ENCODE results near the gene DAPK2. TPM values are rescaled to one million over a fixed set of nuclear protein-coding genes. Genes with fewer than 3 reads are reported as not detected.

DAPK2 gene
- total RNA-seq, 1 donor from 2014 or later, result 2.6 TPM

DNA sequence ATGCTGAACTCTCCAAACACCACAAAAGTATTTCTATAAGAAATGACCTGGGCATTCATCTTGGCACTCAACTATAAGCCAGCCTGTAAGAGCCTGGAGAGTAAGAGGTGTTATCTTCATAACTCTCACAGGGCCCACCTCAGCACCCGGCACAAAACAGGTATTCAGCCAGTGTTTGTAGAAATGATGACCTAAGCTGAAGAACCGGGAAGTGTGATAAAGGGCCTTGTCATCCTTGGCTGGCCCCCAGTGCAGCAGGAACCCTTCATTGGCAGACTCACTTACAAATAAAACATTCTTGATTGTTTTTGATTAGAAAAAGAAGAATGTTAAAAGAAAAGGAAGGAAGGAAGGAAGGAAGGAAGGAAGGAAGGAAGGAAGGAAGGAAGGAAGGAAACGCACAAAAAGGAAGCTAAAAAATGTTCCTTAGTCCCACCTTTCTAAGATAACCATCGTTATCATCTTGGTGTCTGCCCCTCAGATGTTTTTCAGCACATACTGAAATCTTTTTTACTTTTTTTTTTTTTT, 52.1 kb downstream of the DAPK2 start:
- Mint-ChIP-seq H3K27ac (ENCODE audit: unreplicated experiment) (no peak overlapping the region), H3K4me3 (ENCODE audit: unreplicated experiment) (no peak overlapping the region), H3K36me3 (ENCODE audit: unreplicated experiment) (no peaks in the 10 kb centered on the region), H3K4me1 (ENCODE audit: low read depth, unreplicated experiment) (peaks cover 4% of the 10 kb centered on the region), H3K9me3 (ENCODE audit: unreplicated experiment) (peaks cover 2% of the 10 kb centered on the region), H3K27me3 (ENCODE audit: unreplicated experiment) (peaks cover 4% of the 10 kb centered on the region)
- TF ChIP-seq, protein P1, sequence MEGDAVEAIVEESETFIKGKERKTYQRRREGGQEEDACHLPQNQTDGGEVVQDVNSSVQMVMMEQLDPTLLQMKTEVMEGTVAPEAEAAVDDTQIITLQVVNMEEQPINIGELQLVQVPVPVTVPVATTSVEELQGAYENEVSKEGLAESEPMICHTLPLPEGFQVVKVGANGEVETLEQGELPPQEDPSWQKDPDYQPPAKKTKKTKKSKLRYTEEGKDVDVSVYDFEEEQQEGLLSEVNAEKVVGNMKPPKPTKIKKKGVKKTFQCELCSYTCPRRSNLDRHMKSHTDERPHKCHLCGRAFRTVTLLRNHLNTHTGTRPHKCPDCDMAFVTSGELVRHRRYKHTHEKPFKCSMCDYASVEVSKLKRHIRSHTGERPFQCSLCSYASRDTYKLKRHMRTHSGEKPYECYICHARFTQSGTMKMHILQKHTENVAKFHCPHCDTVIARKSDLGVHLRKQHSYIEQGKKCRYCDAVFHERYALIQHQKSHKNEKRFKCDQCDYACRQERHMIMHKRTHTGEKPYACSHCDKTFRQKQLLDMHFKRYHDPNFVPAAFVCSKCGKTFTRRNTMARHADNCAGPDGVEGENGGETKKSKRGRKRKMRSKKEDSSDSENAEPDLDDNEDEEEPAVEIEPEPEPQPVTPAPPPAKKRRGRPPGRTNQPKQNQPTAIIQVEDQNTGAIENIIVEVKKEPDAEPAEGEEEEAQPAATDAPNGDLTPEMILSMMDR (IDR thresholded peaks at IDR 0.05; ENCODE audit: partially characterized antibody, unreplicated experiment), result no peak
- no peak for DNase-seq

DNA sequence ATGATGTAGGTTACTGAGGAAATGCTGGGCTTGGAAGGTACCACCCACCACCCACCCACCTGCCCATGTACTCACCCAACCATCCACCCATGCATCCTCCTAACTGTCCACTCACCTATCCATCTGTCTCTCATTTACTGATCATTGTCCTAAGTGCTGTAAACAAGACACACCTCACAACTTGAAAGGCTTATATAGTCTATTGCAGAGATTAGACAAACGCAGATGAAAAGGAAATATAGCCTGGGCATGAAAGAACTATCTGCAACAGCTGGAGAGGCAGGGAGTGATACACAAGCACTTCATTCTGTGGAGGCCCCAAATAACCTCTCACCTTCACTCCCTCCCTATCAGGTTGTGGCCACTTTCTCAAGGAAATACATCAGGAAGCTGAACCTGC, 54.0 kb downstream of the DAPK2 start:
- Mint-ChIP-seq H3K9me3 (ENCODE audit: unreplicated experiment) (no peaks in the 10 kb centered on the region), H3K4me3 (ENCODE audit: unreplicated experiment) (no peak overlapping the region), H3K27me3 (ENCODE audit: unreplicated experiment) (no peaks in the 10 kb centered on the region), H3K4me1 (ENCODE audit: low read depth, unreplicated experiment) (peaks cover 4% of the 10 kb centered on the region), H3K36me3 (ENCODE audit: unreplicated experiment) (no peaks in the 10 kb centered on the region), H3K27ac (ENCODE audit: unreplicated experiment) (no peak overlapping the region)
- no peak for DNase-seq
- TF ChIP-seq, protein P1 (IDR thresholded peaks at IDR 0.05; ENCODE audit: partially characterized antibody, unreplicated experiment), result no peak

DNA sequence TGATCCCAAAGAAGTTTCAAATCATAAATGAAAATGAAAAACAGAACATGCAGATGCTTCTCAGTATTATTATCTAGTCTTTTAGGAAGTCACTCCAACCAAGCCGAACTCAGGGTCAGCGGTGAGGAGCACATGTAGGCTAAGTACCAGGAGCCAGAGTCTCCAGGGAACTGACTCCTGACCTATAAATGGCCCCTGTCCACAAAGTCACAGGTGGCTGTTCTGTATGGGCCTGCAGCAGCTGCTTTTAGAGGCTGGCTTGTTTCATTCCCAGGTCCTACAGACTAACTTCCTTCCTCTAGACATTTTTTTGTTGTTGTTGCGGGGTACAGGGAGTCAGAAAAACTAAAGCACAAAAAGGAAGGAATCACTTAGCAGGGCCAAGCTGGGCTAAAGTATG, 54.6 kb downstream of the DAPK2 start:
- no peaks in the 10 kb centered on the region for H3K9me3 Mint-ChIP-seq (ENCODE audit: unreplicated experiment)
- TF ChIP-seq, protein P1 (IDR thresholded peaks at IDR 0.05; ENCODE audit: partially characterized antibody, unreplicated experiment), result no peak
- H3K36me3 Mint-ChIP-seq (ENCODE audit: unreplicated experiment), result no peaks in the 10 kb centered on the region
- no peaks in the 10 kb centered on the region for H3K27me3 Mint-ChIP-seq (ENCODE audit: unreplicated experiment)
- no peak for DNase-seq
- H3K4me1 Mint-ChIP-seq (ENCODE audit: low read depth, unreplicated experiment), result peaks cover 7% of the 10 kb centered on the region
- H3K4me3 Mint-ChIP-seq (ENCODE audit: unreplicated experiment), result no peak overlapping the region
- H3K27ac Mint-ChIP-seq (ENCODE audit: unreplicated experiment), result no peak overlapping the region

DNA sequence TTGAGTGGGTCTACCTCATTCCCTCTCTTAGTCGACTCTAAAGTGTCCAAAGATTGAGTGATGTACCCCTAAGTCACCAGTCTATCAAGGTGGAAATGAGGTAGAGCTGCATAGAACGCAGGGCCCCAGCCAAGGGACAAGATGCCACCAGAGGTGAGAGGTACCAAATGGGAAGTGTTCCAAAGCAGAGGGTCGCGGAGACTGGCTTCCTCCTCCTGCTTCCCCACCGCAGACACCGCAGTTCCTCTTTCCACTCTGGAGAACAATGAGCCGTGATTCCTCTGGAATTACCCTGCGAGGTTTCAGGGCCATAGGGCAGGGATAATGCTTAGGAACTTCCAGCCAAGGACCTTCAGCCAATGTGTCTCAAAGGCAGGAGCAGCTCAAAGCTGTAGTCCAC, 55.8 kb downstream of the DAPK2 start:
- H3K27ac Mint-ChIP-seq (ENCODE audit: unreplicated experiment), result no peak overlapping the region
- no peak overlapping the region for H3K4me3 Mint-ChIP-seq (ENCODE audit: unreplicated experiment)
- H3K9me3 Mint-ChIP-seq (ENCODE audit: unreplicated experiment), result no peaks in the 10 kb centered on the region
- H3K4me1 Mint-ChIP-seq (ENCODE audit: low read depth, unreplicated experiment), result peaks cover 7% of the 10 kb centered on the region
- H3K27me3 Mint-ChIP-seq (ENCODE audit: unreplicated experiment), result no peaks in the 10 kb centered on the region
- no peak for DNase-seq
- TF ChIP-seq, protein P1 (IDR thresholded peaks at IDR 0.05; ENCODE audit: partially characterized antibody, unreplicated experiment), result no peak
- H3K36me3 Mint-ChIP-seq (ENCODE audit: unreplicated experiment), result no peaks in the 10 kb centered on the region

DNA sequence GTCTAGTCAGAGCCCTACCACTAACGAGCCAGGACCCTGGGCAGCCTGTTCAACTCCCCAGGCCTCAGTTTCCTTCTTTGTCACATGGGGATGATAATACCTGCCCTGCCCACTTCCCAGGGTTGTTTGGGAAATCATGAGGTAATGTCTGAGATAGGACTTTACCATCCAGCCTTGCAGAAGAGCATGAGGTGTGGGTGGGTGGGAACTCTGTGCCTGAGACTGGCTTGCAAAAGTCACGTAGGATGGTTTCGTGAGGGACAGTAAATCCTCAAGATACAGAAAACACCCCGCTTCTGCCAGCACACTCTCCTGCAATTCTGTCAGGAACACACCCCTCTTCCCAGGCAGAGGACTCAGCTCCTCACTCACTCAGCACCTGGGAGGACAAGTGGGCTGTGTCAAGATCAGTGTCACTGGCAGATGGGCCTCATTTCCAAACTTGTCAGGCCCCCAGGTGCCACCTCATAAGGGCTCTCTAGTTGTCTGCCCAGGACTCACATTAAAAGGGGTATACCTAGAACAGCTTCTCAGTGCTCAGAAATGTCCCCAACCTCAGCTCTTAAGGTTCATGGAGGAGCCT, 58.4 kb downstream of the DAPK2 start:
- no peak overlapping the region for H3K27ac Mint-ChIP-seq (ENCODE audit: unreplicated experiment)
- no peaks in the 10 kb centered on the region for H3K36me3 Mint-ChIP-seq (ENCODE audit: unreplicated experiment)
- no peak overlapping the region for H3K4me3 Mint-ChIP-seq (ENCODE audit: unreplicated experiment)
- peaks cover 6% of the 10 kb centered on the region for H3K27me3 Mint-ChIP-seq (ENCODE audit: unreplicated experiment)
- peaks cover 16% of the 10 kb centered on the region for H3K4me1 Mint-ChIP-seq (ENCODE audit: low read depth, unreplicated experiment)
- TF ChIP-seq, protein P1 (IDR thresholded peaks at IDR 0.05; ENCODE audit: partially characterized antibody, unreplicated experiment), result no peak
- DNase-seq, result no peak
- H3K9me3 Mint-ChIP-seq (ENCODE audit: unreplicated experiment), result peaks cover 2% of the 10 kb centered on the region
